ENCODE data around the gene VTI1B. TPM values are rescaled to one million over a fixed set of nuclear protein-coding genes. Genes with fewer than 3 reads are reported as not detected.

Gene VTI1B
- total RNA-seq, 1 experiment from 2014 or later = 49.2 TPM

DNA sequence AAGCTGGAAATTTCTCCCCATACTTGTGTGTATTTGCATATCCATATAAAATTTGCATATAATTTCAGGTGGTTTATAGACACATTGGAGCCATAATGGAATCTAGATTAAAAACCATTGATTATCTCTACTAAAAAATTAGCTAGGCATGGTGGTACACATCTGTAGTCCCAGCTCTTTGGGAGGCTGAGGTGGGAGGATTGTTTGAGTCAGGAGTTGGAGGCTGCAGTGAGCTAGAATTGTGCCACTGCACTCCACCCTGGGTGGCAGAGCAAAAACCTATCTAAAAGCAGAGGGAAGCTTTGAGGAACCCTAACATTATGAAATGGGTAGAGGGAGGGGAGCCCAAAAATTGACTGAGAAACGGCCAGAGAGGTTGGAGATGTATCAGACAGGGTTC is 23.7 kb upstream of the VTI1B start:
- H3K27ac ChIP-seq = no peak overlapping the region
- H3K4me3 ChIP-seq = no peak overlapping the region
- H3K27me3 ChIP-seq (replicated peaks) = no peaks in the 10 kb centered on the region
- H3K9me3 ChIP-seq (replicated peaks) = no peaks in the 10 kb centered on the region
- DNase-seq (ENCODE audit: low read depth in 1 of 2, low spot score in 2 of 2) = no peak
- peaks cover 10% of the 10 kb centered on the region for H3K4me1 ChIP-seq (replicated peaks)
- no peaks in the 10 kb centered on the region; the same call in 1 of the 2 replicates for H3K36me3 ChIP-seq

DNA sequence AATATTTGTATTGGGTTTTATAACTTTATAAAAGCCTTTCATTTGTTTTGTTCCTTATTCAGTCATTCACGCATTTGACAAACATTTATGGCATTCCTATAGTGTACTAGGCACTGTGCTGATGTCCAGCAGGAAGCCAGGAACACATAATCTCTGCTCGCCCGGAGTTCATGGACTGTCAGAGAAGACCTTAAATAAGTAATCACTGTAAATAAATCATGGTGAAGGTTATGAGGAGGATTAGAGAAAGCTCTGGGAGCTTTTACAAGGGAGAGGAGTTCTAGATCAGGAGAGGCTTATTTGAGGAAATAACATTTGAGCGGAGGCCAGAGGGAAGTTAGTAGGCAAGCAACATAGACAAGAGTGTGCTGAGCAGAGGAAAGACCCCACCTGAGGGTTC is 22.6 kb upstream of the VTI1B start:
- Histone ChIP-seq H3K27ac (no peak overlapping the region), H3K4me3 (no peak overlapping the region), H3K27me3 (replicated peaks) (no peaks in the 10 kb centered on the region), H3K36me3 (peaks cover 8% of the 10 kb centered on the region), H3K9me3 (replicated peaks) (no peaks in the 10 kb centered on the region), H3K4me1 (replicated peaks) (peaks cover 10% of the 10 kb centered on the region)
- DNase-seq (ENCODE audit: low read depth in 1 of 2, low spot score in 2 of 2) = no peak

DNA sequence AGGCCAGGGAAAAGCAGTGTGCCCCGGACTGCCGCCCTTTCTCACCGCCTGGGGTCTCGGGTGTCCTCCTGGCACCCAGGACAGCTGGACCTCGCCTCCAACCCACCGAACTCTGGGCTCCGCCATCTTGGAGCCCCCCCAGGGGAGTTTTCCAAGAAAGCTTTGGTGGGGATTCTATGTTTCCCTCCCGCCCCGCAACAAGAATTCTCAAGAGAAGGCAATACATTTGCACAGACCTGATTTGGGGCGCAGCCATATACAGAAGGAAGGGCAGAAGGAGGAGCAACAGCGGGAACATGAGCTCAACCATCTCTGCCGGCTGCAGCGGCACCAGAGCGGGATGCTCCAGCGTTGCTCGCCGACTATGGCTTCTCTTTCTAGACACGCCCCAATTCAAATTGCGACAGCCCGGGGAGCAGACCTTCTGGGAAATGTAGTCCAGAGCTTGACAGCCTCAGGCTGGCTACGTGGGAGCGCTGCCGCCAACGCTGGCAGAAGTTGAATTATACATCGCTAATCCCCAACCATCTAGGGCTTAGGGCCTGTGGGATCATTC is 21.0 kb upstream of the VTI1B start, which contains the start of gene RDH11:
Gene RDH11, minus strand, starts transcription at position 371 of the 556 bp plus-strand sequence. Its CDS starts 61 bp downstream, at position 310.
- Histone ChIP-seq H3K27ac (peak within 1 kb of the TSS; percentile 24; the same call in 1 of the 2 replicates), H3K4me3 (peak within 1 kb of the TSS; percentile 57), H3K4me1 (replicated peaks) (peaks cover 6% of the 10 kb centered on the region), H3K27me3 (replicated peaks) (no peaks in the 10 kb centered on the region), H3K36me3 (peaks cover 23% of the 10 kb centered on the region), H3K9me3 (replicated peaks) (no peaks in the 10 kb centered on the region)
- DNase-seq (ENCODE audit: low read depth in 1 of 2, low spot score in 2 of 2) = peak; percentile 77 to 80

DNA sequence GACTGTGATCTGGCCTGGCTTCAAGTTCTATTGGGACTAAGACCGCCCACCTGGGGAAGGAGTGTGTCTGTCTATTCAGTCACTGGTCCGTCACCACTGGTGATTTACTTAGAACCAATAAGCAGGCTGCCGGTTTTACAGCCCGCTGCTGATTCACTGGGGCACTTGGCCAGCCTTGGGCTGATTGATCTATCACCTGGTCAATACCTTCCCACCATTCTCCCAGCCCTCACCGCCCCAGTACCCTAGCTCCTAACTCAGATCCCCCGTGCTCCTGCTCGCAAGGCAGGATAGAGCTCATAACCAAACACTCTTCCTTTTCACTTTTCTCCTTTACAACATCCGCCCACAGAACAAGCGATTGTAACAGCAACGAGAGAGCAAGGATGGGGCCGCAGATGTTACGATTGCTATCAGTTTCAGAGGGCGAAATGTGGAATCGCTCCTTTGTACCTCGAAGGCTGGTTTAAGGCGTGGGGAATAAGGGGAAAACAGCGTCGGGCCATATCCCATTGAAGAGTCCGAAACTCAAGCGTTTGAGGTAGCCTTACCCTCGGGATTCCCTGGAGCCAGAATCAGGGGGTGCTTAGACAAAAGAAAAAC is 20.5 kb upstream of the VTI1B start:
- H3K27ac ChIP-seq = peak overlapping the region; percentile 24; the same call in 1 of the 2 replicates
- DNase-seq (ENCODE audit: low read depth in 1 of 2, low spot score in 2 of 2) = peak; percentile 53 to 69
- H3K36me3 ChIP-seq = peaks cover 29% of the 10 kb centered on the region
- H3K4me3 ChIP-seq = peak overlapping the region; percentile 57
- no peaks in the 10 kb centered on the region for H3K9me3 ChIP-seq (replicated peaks)
- no peaks in the 10 kb centered on the region for H3K27me3 ChIP-seq (replicated peaks)
- peaks cover 6% of the 10 kb centered on the region; the same call in 1 of the 2 replicates for H3K4me1 ChIP-seq (replicated peaks)

DNA sequence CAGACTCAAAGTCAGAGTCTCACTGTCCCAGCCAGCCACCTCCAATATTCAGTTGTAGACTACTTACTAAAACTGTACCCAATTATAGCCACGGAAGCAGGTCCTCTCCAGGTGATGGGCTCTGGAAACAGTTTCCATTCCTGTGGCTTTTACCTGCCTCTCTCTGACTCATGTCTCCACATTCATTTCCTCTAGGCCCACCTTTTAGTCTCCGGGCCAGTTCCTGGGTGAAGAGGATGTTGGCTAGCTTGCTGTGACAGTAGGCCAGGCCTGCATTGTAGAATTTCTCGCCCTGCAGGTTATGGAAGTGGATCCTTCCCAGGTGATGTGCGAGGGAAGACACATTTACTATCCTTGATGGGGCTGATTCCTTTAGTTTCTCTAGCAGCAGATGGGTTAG is 15.6 kb upstream of the VTI1B start:
- Histone ChIP-seq H3K27me3 (replicated peaks) (no peaks in the 10 kb centered on the region), H3K36me3 (peaks cover 59% of the 10 kb centered on the region)

DNA sequence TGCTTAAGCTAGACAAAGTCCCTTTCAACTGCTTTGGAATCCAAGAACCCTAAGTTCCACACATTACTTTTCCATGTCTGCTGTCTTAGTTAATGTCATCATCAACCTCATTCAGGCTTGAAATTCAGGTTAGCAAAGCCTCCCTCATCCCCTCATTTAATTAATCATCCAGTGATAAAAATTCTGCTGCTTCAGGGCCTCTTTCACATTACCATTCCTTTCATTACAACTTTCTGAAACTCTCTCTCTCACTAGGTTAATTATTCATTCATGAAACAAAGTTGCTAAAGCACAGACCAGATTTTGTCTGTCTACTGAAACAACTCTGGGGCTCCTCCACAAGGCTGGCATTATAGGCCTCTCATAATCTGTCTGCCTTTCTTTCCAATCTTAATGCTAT is 9.4 kb upstream of the VTI1B start:
- H3K27me3 ChIP-seq (replicated peaks) = no peaks in the 10 kb centered on the region
- H3K36me3 ChIP-seq = peaks cover 53% of the 10 kb centered on the region
- H3K4me1 ChIP-seq (replicated peaks) = no peaks in the 10 kb centered on the region; the same call in 1 of the 2 replicates
- no peak overlapping the region for H3K27ac ChIP-seq
- no peaks in the 10 kb centered on the region for H3K9me3 ChIP-seq (replicated peaks)
- no peak overlapping the region for H3K4me3 ChIP-seq
- DNase-seq (ENCODE audit: low read depth in 1 of 2, low spot score in 2 of 2) = no peak

More for the DNA sequence above, 15.6 kb upstream of the VTI1B start:
- H3K9me3 ChIP-seq (replicated peaks) = no peaks in the 10 kb centered on the region
- peaks cover 6% of the 10 kb centered on the region; the same call in 1 of the 2 replicates for H3K4me1 ChIP-seq (replicated peaks)
- no peak for DNase-seq (ENCODE audit: low read depth in 1 of 2, low spot score in 2 of 2)
- H3K4me3 ChIP-seq = no peak overlapping the region
- no peak overlapping the region for H3K27ac ChIP-seq

DNA sequence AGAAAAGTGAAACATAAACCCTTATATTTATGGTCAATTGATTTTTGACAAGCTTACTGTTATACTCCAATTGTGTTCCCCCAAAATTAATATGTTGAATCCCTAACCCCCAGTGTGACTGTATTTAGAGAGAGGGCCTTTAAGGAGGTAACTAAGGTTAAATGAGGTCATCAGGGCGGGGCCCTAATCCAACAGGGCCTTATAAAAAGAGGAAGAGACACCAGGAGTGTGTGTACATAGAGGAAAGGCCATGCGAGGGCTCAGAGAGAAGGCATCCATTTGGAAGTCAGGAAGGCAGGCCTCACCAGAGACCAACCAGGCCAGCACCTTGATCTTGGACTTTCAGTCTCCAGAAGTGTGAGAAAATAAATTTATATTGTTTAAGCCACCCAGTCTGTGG is 6.5 kb upstream of the VTI1B start:
- no peak for DNase-seq (ENCODE audit: low read depth in 1 of 2, low spot score in 2 of 2)
- Histone ChIP-seq H3K27ac (no peak overlapping the region), H3K36me3 (peaks cover 53% of the 10 kb centered on the region), H3K4me3 (no peak overlapping the region), H3K4me1 (replicated peaks) (no peaks in the 10 kb centered on the region; the same call in 1 of the 2 replicates), H3K9me3 (replicated peaks) (no peaks in the 10 kb centered on the region), H3K27me3 (replicated peaks) (no peaks in the 10 kb centered on the region)

DNA sequence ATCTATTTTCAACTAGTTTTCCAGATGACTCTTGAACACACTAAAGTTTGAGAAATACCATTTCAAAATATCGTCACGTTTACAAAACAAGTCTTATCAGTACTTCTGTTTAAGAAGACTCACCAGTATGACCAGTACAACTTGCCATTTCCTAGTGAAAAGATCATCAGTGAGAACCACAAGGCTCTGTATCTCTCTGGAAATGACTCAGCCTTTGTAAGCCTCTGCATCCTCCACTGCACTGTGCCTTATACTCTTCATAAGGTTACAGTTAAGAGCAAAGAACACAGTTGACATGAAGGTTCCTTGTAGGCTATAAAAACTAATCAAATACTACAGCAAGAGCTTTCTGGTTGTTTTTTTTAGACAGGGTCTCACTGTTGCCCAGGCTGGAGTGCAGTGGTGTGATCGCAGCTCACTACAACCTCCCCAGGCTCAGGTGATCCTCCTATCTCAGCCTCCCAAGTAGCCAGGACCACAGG is 5.7 kb upstream of the VTI1B start:
- Histone ChIP-seq H3K4me1 (replicated peaks) (peaks cover 2% of the 10 kb centered on the region), H3K4me3 (no peak overlapping the region), H3K9me3 (replicated peaks) (no peaks in the 10 kb centered on the region), H3K27me3 (replicated peaks) (no peaks in the 10 kb centered on the region), H3K27ac (no peak overlapping the region), H3K36me3 (peaks cover 50% of the 10 kb centered on the region)
- DNase-seq (ENCODE audit: low read depth in 1 of 2, low spot score in 2 of 2) = no peak

DNA sequence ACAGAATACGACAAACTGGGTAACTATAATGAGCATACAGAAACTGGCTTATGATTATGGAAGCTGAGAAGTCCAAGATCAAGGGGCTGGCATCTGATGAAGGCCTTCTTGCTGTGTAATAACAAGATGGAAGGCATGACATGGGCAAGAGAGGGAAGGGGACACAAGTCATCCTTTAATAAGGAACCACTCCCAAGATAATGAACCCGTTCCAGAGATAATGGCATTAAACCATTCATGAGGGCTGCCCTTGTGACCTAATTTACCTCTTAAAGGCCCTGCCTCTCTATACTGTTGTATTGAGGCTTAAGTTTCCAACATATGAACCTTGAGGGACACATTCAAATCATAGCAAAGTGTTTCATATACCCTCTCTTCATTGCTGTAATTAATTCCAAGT is 4.6 kb upstream of the VTI1B start:
- Histone ChIP-seq H3K9me3 (replicated peaks) (no peaks in the 10 kb centered on the region), H3K4me1 (replicated peaks) (peaks cover 4% of the 10 kb centered on the region), H3K36me3 (peaks cover 54% of the 10 kb centered on the region), H3K4me3 (no peak overlapping the region), H3K27me3 (replicated peaks) (no peaks in the 10 kb centered on the region), H3K27ac (no peak overlapping the region)
- no peak for DNase-seq (ENCODE audit: low read depth in 1 of 2, low spot score in 2 of 2)

DNA sequence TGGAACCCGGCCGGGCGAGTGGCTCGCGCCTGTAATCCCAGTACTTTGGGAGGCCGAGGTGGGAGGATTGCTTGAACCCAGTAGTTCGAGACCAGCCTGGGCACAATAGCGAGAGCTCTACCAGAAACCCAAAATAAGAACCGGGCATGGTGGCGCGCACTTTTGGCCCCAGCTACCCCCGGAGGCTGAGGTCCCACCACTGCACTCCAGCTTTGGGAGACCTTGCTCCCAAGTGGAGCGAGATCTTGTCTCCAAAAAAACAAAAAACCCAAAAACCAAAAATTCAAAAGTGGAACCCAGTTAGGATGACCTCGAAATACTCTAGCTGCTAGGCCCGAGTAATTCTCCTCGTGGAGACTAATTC is 769 bp upstream of the VTI1B start:
- Histone ChIP-seq H3K27me3 (replicated peaks) (no peaks in the 10 kb centered on the region), H3K9me3 (replicated peaks) (no peaks in the 10 kb centered on the region), H3K4me1 (replicated peaks) (peaks cover 16% of the 10 kb centered on the region), H3K36me3 (peaks cover 26% of the 10 kb centered on the region), H3K4me3 (peak overlapping the region; percentile 83), H3K27ac (peak overlapping the region; percentile 98)
- DNase-seq (ENCODE audit: low read depth in 1 of 2, low spot score in 2 of 2) = no peak

DNA sequence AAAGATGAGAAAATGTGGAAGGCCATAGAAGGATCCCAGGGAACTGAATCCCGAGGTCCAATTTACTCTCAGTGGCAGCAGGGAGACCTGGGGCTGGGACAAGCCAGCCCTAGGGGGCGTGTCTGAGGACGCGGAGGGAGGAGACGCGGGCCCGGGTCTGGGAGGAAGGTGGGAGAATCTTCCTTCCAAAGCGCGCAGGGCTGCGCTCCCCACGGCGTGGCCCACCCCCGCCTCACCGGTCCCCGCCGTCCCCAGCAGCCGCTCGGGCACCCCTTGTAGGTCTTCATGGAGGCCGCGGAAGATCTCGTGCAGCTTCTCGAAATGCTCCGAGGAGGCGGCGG is 323 bp downstream of the VTI1B start:
- H3K27ac ChIP-seq = peak overlapping the region; percentile 98
- H3K9me3 ChIP-seq (replicated peaks) = no peaks in the 10 kb centered on the region
- no peaks in the 10 kb centered on the region for H3K27me3 ChIP-seq (replicated peaks)
- DNase-seq (ENCODE audit: low read depth in 1 of 2, low spot score in 2 of 2) = peak in 1 of 2 experiments; percentile 71
- H3K4me3 ChIP-seq = peak overlapping the region; percentile 83
- H3K4me1 ChIP-seq (replicated peaks) = peaks cover 16% of the 10 kb centered on the region
- peaks cover 26% of the 10 kb centered on the region for H3K36me3 ChIP-seq

DNA sequence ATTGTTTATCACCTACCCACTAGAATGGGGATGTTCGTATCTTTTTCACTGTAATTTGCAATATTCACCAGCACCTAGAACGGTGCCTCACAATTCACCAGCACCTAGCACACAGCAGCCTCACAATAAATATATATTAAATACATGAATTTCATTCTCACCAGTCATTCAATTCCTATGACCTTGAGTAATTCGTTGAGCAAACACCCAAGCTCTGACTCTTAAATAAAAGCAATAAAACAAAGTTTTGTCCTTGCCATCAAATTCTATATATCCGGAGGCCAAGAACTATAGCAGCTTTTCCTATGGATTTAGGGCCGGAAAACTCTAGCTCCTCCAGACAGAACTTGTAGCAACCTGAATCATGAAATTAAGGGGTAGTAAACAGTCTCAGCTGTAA is 981 bp downstream of the VTI1B start:
- Histone ChIP-seq H3K36me3 (peaks cover 25% of the 10 kb centered on the region), H3K27me3 (replicated peaks) (no peaks in the 10 kb centered on the region), H3K9me3 (replicated peaks) (no peaks in the 10 kb centered on the region), H3K4me1 (replicated peaks) (peaks cover 16% of the 10 kb centered on the region), H3K4me3 (peak overlapping the region; percentile 83), H3K27ac (no peak overlapping the region)
- DNase-seq (ENCODE audit: low read depth in 1 of 2, low spot score in 2 of 2) = no peak

DNA sequence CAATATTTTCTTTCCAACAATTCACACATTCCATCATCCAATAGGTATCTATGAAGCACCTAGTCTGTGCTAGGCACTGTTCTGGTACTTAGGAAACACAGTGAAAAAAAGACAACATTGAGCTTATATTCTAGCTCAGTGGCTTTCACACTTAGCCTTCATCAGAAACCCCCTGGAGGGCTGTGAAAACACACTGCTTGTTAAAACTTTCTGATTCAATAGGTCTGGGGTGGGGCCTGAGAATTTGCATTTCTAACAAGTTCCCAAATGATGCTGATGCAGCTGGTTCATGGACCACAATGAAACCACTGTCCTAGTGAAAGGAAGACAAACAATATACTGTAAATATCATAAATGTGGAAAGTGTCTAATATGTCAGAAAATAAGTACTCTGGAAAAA is 5.9 kb downstream of the VTI1B start:
- Histone ChIP-seq H3K9me3 (replicated peaks) (no peaks in the 10 kb centered on the region), H3K27ac (no peak overlapping the region), H3K36me3 (no peaks in the 10 kb centered on the region), H3K4me1 (replicated peaks) (peaks cover 8% of the 10 kb centered on the region), H3K27me3 (replicated peaks) (no peaks in the 10 kb centered on the region), H3K4me3 (no peak overlapping the region)
- no peak for DNase-seq (ENCODE audit: low read depth in 1 of 2, low spot score in 2 of 2)

DNA sequence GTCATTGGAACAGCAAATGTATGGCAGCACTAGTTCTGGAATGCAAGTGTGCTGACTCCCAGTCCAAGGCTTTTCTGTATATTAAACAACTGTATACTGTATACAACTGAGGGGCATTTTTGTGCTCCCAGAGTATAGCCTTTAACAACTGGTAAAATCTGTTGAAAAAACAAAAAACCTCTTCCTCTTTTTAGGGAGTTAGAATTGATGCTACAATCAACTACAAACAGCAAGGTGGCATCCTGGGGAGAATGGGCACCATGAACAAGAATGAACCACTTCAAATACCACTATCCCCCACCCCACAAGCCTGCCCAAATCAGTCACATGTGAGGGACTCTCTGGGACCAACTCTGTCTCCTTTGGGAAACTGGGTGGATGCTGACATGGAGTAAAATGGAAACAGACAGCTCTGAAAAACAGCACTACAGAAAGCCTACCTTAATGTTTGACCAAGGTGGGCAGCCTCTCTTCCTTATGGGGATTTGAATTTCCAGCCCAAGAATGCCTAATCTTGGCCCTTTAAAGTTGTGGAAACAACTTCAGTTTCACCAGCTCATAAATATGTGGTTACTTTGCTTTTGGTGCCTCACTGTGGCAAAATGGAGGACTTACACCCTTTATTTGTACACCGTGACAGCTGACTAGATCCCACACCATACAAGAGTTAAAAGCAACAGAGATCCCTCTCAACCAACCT is 7.5 kb downstream of the VTI1B start:
- Histone ChIP-seq H3K36me3 (no peaks in the 10 kb centered on the region; the same call in 1 of the 2 replicates), H3K27ac (no peak overlapping the region), H3K27me3 (replicated peaks) (no peaks in the 10 kb centered on the region), H3K4me1 (replicated peaks) (no peaks in the 10 kb centered on the region), H3K9me3 (replicated peaks) (no peaks in the 10 kb centered on the region), H3K4me3 (no peak overlapping the region)
- peak in 1 of 2 experiments; percentile 23 for DNase-seq (ENCODE audit: low read depth in 1 of 2, low spot score in 2 of 2)
